ENCODE data around the gene TBX5. TPM values are rescaled to one million over a fixed set of nuclear protein-coding genes. Genes with fewer than 3 reads are reported as not detected.

The TBX5 gene
- not detected for polyA plus RNA-seq (ENCODE audit: insufficient read length in 3 of 3)
- long read RNA-seq, donor 1: 0 reads
- long read RNA-seq, donor 2: 0 reads
- long read RNA-seq, donor 3: 0 reads
- long read RNA-seq, donor 4: 0 reads
- long read RNA-seq, donor 5: 0 reads
- long read RNA-seq, donor 6: 0 reads
- long read RNA-seq, donor 7: 0 reads
- long read RNA-seq, donor 8: 0 reads
- long read RNA-seq, donor 9: 0 reads
- long read RNA-seq, donor 10: 0 reads
- long read RNA-seq, donor 11: 0 reads
- long read RNA-seq, donor 12: 0 reads
- long read RNA-seq, donor 13: 0 reads
- long read RNA-seq, donor 14: 0 reads
- long read RNA-seq, donor 15: 0 reads
- long read RNA-seq, donor 16: 0 reads

- DNase-seq (ENCODE audit: extremely low read depth in 1 of 11, low read depth in 9 of 11, low spot score in 4 of 11): no peak
These were observed at the start of gene TBX5 for GRCh38 chr12:114405519-114406271. TBX5 (minus strand) TSS chr12:114406144; CDS start chr12:114403898, 2,246 bp downstream.

GRCh38 chr12:114451657-114452056, 45.7 kb upstream of the TBX5 start:
- DNase-seq (ENCODE audit: extremely low read depth in 1 of 11, low read depth in 9 of 11, low spot score in 4 of 11): no peak

- DNase-seq (ENCODE audit: extremely low read depth in 1 of 11, low read depth in 9 of 11, low spot score in 4 of 11): no peak
These were observed 44.8 kb upstream of the TBX5 start for GRCh38 chr12:114450515-114451300.

- DNase-seq (ENCODE audit: extremely low read depth in 1 of 11, low read depth in 9 of 11, low spot score in 4 of 11): no peak
These were observed 44.1 kb upstream of the TBX5 start for GRCh38 chr12:114450019-114450418.

- DNase-seq (ENCODE audit: extremely low read depth in 1 of 11, low read depth in 9 of 11, low spot score in 4 of 11): no peak
These were observed 42.6 kb upstream of the TBX5 start for GRCh38 chr12:114448618-114448933.

- DNase-seq (ENCODE audit: extremely low read depth in 1 of 11, low read depth in 9 of 11, low spot score in 4 of 11): no peak
These were observed 42.1 kb upstream of the TBX5 start for GRCh38 chr12:114447799-114448617.

- no peak for DNase-seq (ENCODE audit: extremely low read depth in 1 of 11, low read depth in 9 of 11, low spot score in 4 of 11)
These were observed 41.4 kb upstream of the TBX5 start for GRCh38 chr12:114447274-114447716.

GRCh38 chr12:114445401-114446323, 39.7 kb upstream of the TBX5 start:
- DNase-seq (ENCODE audit: extremely low read depth in 1 of 11, low read depth in 9 of 11, low spot score in 4 of 11): no peak

GRCh38 chr12:114444422-114445279, 38.7 kb upstream of the TBX5 start:
- DNase-seq (ENCODE audit: extremely low read depth in 1 of 11, low read depth in 9 of 11, low spot score in 4 of 11): no peak

GRCh38 chr12:114443607-114444421, 37.9 kb upstream of the TBX5 start:
- no peak for DNase-seq (ENCODE audit: extremely low read depth in 1 of 11, low read depth in 9 of 11, low spot score in 4 of 11)

- no peak for DNase-seq (ENCODE audit: extremely low read depth in 1 of 11, low read depth in 9 of 11, low spot score in 4 of 11)
These were observed 36.6 kb upstream of the TBX5 start for GRCh38 chr12:114442578-114442977.

GRCh38 chr12:114441545-114441944, 35.6 kb upstream of the TBX5 start:
- no peak for DNase-seq (ENCODE audit: extremely low read depth in 1 of 11, low read depth in 9 of 11, low spot score in 4 of 11)

GRCh38 chr12:114441039-114441383, 35.1 kb upstream of the TBX5 start:
- DNase-seq (ENCODE audit: extremely low read depth in 1 of 11, low read depth in 9 of 11, low spot score in 4 of 11): no peak

- DNase-seq (ENCODE audit: extremely low read depth in 1 of 11, low read depth in 9 of 11, low spot score in 4 of 11): no peak
These were observed 34.5 kb upstream of the TBX5 start for GRCh38 chr12:114440270-114441038.

- no peak for DNase-seq (ENCODE audit: extremely low read depth in 1 of 11, low read depth in 9 of 11, low spot score in 4 of 11)
These were observed 33.9 kb upstream of the TBX5 start for GRCh38 chr12:114439817-114440216.

- DNase-seq (ENCODE audit: extremely low read depth in 1 of 11, low read depth in 9 of 11, low spot score in 4 of 11): no peak
These were observed 33.3 kb upstream of the TBX5 start for GRCh38 chr12:114439261-114439683.
